Osteocyte (in vitro differentiated cells): ENCODE measurements around the gene CCDC182. TPM values are rescaled to one million over a fixed set of nuclear protein-coding genes. Genes with fewer than 3 reads are reported as not detected.

Experiments used
- DNase-seq: peaks from one replicate; pipeline ENCODE4 v3.0.0; 2021; ENCODE audit warnings: mixed read lengths; ENCODE audit not compliant: unreplicated experiment; ENCODE audit errors: extremely low spot score
- H3K27ac Mint-ChIP-seq: one replicate; pipeline ENCODE4 v1.8.0; 2021; ENCODE audit warnings: mild to moderate bottlenecking, mixed read lengths; ENCODE audit not compliant: unreplicated experiment
- H3K27me3 Mint-ChIP-seq: one replicate; pipeline ENCODE4 v1.8.0; 2021; ENCODE audit warnings: mixed read lengths; ENCODE audit not compliant: unreplicated experiment
- H3K36me3 Mint-ChIP-seq: one replicate; pipeline ENCODE4 v1.8.0; 2021; ENCODE audit warnings: mixed read lengths; ENCODE audit not compliant: unreplicated experiment
- H3K4me1 Mint-ChIP-seq: one replicate; pipeline ENCODE4 v1.8.0; 2021; ENCODE audit warnings: mixed read lengths; ENCODE audit not compliant: unreplicated experiment
- H3K4me3 Mint-ChIP-seq: one replicate; pipeline ENCODE4 v1.8.0; 2021; ENCODE audit warnings: mild to moderate bottlenecking, moderate library complexity, mixed read lengths; ENCODE audit not compliant: unreplicated experiment
- H3K9me3 Mint-ChIP-seq: one replicate; pipeline ENCODE4 v1.8.0; 2021; ENCODE audit warnings: mixed read lengths; ENCODE audit not compliant: unreplicated experiment
- long read RNA-seq: library from polyadenylated mRNA; unstranded; transcript quantifications from one replicate; pipeline ENCODE4 v2.0.0, GENCODE V29; 2021
- total RNA-seq: library from RNA; stranded (reverse); gene quantifications from 2 replicates; pipeline ENCODE4 v1.2.1, GENCODE V29; 2021
- TF ChIP-seq, protein P1 (sequence below): fragments of 200-600 bp; sonication (generic); IDR thresholded peaks from 2 replicates; pipeline ENCODE4 v1.5.0; 2021; ENCODE audit warnings: antibody characterized with exemption, mild to moderate bottlenecking, moderate library complexity

CCDC182 gene
- total RNA-seq, result not detected in 2 replicates
- long read RNA-seq, result 0 reads

DNA sequence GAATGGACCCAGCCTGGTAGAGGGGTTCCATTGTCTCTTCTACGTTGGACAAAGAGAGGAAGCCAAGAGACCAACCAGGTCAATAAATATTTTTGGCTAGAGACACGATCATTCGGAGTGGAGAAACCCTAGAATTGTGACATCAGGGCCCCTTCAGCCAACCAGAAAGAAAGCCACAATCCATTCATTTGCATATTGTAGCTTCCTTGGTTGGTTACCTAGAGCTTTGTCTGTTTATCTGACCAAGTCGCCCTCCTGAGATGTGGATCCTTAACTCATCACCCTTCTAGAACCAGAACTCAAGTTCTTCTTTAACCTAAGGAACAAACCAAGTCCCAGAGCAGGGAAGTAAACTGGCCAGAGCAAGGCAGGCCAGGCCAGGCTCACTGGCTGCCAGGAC, at the start of gene CCDC182:
Gene CCDC182, minus strand, starts transcription at position 58 of the 400 bp plus-strand sequence. Its CDS starts 27 bp downstream, at position 31.
- H3K9me3 Mint-ChIP-seq, result no peaks in the 10 kb centered on the region
- H3K4me3 Mint-ChIP-seq, result no peak within 1 kb of the TSS
- peaks cover 41% of the 10 kb centered on the region for H3K27me3 Mint-ChIP-seq
- H3K27ac Mint-ChIP-seq, result no peak within 1 kb of the TSS
- H3K36me3 Mint-ChIP-seq, result no peaks in the 10 kb centered on the region
- TF ChIP-seq, protein P1, sequence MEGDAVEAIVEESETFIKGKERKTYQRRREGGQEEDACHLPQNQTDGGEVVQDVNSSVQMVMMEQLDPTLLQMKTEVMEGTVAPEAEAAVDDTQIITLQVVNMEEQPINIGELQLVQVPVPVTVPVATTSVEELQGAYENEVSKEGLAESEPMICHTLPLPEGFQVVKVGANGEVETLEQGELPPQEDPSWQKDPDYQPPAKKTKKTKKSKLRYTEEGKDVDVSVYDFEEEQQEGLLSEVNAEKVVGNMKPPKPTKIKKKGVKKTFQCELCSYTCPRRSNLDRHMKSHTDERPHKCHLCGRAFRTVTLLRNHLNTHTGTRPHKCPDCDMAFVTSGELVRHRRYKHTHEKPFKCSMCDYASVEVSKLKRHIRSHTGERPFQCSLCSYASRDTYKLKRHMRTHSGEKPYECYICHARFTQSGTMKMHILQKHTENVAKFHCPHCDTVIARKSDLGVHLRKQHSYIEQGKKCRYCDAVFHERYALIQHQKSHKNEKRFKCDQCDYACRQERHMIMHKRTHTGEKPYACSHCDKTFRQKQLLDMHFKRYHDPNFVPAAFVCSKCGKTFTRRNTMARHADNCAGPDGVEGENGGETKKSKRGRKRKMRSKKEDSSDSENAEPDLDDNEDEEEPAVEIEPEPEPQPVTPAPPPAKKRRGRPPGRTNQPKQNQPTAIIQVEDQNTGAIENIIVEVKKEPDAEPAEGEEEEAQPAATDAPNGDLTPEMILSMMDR, result no peak
- H3K4me1 Mint-ChIP-seq, result peaks cover 2% of the 10 kb centered on the region
- no peak for DNase-seq

DNA sequence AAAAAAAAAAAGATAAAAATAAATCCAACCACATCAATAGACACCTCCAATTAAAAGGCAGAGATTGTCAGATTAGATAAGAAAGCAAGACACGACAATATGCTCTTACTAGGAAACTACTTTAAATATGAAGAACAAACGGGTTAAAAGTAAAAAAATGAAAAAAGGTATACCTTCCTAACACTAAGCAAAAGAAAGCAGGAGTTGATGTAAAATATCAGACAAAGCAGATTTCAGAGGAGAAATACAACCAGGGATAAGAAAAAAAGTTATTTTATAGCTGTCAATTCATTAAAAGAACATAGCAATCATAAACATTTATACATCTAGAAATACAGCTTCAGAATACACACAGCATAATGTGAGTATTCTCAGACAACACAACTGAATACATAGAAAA, 49.7 kb upstream of the CCDC182 start:
- Mint-ChIP-seq H3K36me3 (no peaks in the 10 kb centered on the region), H3K4me3 (no peak overlapping the region), H3K9me3 (no peaks in the 10 kb centered on the region), H3K27me3 (peaks cover 54% of the 10 kb centered on the region), H3K4me1 (no peaks in the 10 kb centered on the region), H3K27ac (no peak overlapping the region)
- no peak for DNase-seq
- TF ChIP-seq, protein P1, result no peak

DNA sequence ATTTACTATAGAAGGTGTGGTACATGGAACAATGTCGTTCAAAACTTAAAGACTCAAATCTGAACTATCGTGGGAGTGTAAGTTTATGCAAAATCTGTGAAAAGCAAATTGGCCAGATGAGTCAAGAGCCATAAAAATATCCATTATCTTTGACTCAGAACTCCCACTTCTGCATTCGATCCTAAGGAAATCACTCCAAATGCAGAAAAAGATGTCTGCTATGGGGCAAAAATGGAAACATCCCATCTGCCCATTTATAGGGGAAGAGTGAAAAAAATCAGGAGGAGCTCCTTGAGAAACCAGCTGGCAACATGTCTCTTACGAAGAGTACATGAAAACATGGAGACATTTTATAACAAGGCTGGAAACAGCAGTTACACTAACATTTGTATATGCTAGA, 43.6 kb upstream of the CCDC182 start:
- no peaks in the 10 kb centered on the region for H3K9me3 Mint-ChIP-seq
- no peak for DNase-seq
- H3K4me3 Mint-ChIP-seq, result no peak overlapping the region
- peaks cover 64% of the 10 kb centered on the region for H3K27me3 Mint-ChIP-seq
- H3K4me1 Mint-ChIP-seq, result no peaks in the 10 kb centered on the region
- no peak overlapping the region for H3K27ac Mint-ChIP-seq
- H3K36me3 Mint-ChIP-seq, result no peaks in the 10 kb centered on the region
- TF ChIP-seq, protein P1, result no peak

DNA sequence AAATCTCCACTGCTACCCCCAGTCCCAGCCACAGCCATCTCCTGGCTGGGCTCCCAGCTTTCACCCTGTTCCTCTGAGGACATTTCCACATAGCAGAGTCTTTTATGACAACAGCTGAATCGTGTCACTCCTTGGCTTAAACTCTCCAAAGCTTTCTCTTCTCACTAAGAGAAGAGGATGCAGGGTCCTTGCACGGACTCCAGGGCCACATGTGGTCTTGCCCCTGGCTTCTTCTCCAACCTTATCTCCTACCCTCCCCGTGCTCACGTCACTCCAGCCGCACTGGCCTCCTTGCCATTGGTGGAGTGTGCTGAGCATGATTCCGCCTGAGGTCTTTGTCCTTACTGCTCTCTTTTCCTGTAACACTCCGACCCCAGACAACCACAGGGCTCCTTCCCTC, 39.9 kb upstream of the CCDC182 start:
- TF ChIP-seq, protein P1, result no peak

DNA sequence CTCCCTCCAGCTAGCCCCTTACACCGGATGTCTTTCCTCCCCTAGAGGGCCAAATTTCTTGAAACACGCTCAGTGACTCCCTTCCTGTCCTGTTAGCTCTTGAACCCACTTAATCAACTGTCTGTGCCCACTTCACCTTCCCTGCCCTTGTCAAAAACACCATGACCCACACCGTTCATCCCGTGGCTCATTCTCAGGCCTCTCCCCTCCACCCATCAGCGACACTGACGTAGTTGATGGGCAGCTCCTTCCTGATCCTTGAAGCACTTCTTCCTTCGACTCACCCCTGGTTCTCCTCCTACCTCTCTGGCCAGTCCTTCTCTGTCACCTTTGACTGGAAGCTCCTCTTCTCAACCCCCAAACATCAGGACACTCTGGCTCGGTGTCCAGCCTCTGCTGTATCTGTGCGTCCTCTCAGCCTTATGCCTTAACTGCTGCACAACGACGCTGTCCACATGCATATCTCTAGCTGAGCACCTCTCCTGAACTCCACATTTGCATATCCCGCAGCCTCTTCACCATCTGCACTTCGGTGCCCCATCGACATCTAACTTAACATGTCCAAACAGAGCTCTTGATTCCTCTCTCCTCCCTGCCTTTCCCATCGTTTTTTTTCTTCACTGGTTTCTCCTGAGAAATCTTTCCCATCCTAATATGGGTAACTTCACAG, 39.3 kb upstream of the CCDC182 start:
- Mint-ChIP-seq H3K27ac (no peak overlapping the region), H3K4me1 (peaks cover 4% of the 10 kb centered on the region), H3K4me3 (no peak overlapping the region)

More for the DNA sequence above, 39.9 kb upstream of the CCDC182 start:
- H3K9me3 Mint-ChIP-seq, result no peaks in the 10 kb centered on the region
- H3K36me3 Mint-ChIP-seq, result no peaks in the 10 kb centered on the region
- DNase-seq, result no peak
- no peak overlapping the region for H3K4me3 Mint-ChIP-seq
- H3K27ac Mint-ChIP-seq, result no peak overlapping the region
- peaks cover 47% of the 10 kb centered on the region for H3K27me3 Mint-ChIP-seq
- H3K4me1 Mint-ChIP-seq, result peaks cover 4% of the 10 kb centered on the region

More for the DNA sequence above, 39.3 kb upstream of the CCDC182 start:
- H3K27me3 Mint-ChIP-seq, result peaks cover 45% of the 10 kb centered on the region
- no peaks in the 10 kb centered on the region for H3K36me3 Mint-ChIP-seq
- DNase-seq, result no peak
- no peaks in the 10 kb centered on the region for H3K9me3 Mint-ChIP-seq
- TF ChIP-seq, protein P1, result no peak
